GM06990 (cell line): Measurements from ENCODE around the gene DAO.

Source experiments
- DNase-seq: peaks from one replicate; pipeline ENCODE4 v3.0.0-alpha.2; 2011; ENCODE audit not compliant: insufficient read length; ENCODE audit errors: extremely low read depth
- H3K27me3 ChIP-seq: replicated peaks from 2 replicates; pipeline ENCODE4 v1.6.0; 2011; ENCODE audit warnings: low read length; ENCODE audit not compliant: control insufficient read depth, insufficient read depth
- H3K36me3 ChIP-seq: 2 replicates; pipeline ENCODE4 v1.5.1; 2011; ENCODE audit warnings: low read length; ENCODE audit not compliant: control insufficient read depth, insufficient read depth
- H3K4me3 ChIP-seq: replicated peaks from 2 replicates; pipeline ENCODE4 v1.5.1; 2011; ENCODE audit warnings: low read depth, mild to moderate bottlenecking, control low read depth, low read length
- TF ChIP-seq, protein P1 (sequence below): IDR thresholded peaks from 2 replicates; pipeline ENCODE4 v1.5.1; 2011; ENCODE audit warnings: low read length, control low read depth, mild to moderate bottlenecking, inconsistent platforms; ENCODE audit not compliant: insufficient read depth, poor library complexity, severe bottlenecking

The DAO gene

GRCh38 chr12:108918960-108919642, 39.2 kb downstream of the DAO start:
- Histone ChIP-seq H3K27me3 (no peaks in the 10 kb centered on the region), H3K36me3 (no peaks in the 10 kb centered on the region), H3K4me3 (no peak overlapping the region)
- no peak for DNase-seq
- TF ChIP-seq, protein P1, sequence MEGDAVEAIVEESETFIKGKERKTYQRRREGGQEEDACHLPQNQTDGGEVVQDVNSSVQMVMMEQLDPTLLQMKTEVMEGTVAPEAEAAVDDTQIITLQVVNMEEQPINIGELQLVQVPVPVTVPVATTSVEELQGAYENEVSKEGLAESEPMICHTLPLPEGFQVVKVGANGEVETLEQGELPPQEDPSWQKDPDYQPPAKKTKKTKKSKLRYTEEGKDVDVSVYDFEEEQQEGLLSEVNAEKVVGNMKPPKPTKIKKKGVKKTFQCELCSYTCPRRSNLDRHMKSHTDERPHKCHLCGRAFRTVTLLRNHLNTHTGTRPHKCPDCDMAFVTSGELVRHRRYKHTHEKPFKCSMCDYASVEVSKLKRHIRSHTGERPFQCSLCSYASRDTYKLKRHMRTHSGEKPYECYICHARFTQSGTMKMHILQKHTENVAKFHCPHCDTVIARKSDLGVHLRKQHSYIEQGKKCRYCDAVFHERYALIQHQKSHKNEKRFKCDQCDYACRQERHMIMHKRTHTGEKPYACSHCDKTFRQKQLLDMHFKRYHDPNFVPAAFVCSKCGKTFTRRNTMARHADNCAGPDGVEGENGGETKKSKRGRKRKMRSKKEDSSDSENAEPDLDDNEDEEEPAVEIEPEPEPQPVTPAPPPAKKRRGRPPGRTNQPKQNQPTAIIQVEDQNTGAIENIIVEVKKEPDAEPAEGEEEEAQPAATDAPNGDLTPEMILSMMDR: no peak

DNA sequence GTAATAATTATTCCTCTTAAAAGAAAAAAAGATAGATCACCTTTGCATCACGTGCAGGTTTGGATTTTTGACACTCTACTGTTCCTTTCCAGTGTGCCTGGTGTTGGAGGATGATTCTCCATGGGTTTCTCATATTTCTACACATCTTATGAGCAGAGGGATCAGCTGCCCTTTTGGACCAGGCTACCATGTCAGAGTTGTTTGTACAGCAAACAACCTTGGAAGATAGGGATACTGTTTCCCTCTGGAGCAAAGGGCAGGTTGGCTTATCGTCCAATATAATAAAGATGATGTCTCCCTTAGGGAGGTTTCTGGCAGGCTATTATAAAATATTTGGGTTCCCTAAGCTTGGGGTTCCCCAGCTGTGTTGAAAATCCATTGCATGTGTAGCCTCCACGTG, 42.1 kb downstream of the DAO start:
- H3K36me3 ChIP-seq: no peaks in the 10 kb centered on the region
- no peak for DNase-seq
- no peak overlapping the region for H3K4me3 ChIP-seq
- TF ChIP-seq, protein P1: no peak
- no peaks in the 10 kb centered on the region for H3K27me3 ChIP-seq

DNA sequence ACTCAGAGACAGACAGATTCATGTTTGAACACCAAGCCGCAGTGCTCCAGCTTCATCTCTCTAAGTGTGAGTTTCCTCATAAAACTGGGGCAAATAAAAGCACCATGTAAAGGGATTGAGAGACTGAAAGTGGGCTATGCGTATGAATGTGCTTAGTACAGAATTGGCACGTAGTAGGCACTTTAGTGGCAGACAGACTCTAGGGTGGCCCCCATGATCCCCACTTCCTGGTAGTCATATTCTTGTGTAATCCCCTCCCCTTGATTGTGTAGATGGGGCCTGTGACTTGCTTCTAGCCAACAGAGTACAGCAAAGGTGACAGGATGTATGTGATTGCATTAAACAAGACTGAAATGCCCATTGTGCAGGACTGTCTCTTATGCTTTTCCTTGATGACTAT, 43.0 kb downstream of the DAO start:
- Histone ChIP-seq H3K36me3 (no peaks in the 10 kb centered on the region), H3K4me3 (no peak overlapping the region), H3K27me3 (no peaks in the 10 kb centered on the region)
- DNase-seq: no peak
- TF ChIP-seq, protein P1: no peak

- TF ChIP-seq, protein P1: no peak
- Histone ChIP-seq H3K27me3 (no peaks in the 10 kb centered on the region), H3K36me3 (no peaks in the 10 kb centered on the region), H3K4me3 (no peak overlapping the region)
- DNase-seq: no peak
Observed at GRCh38 chr12:108928695-108929094, 48.8 kb downstream of the DAO start.

GRCh38 chr12:108930155-108930554, 50.3 kb downstream of the DAO start:
- Histone ChIP-seq H3K27me3 (no peaks in the 10 kb centered on the region), H3K36me3 (no peaks in the 10 kb centered on the region), H3K4me3 (no peak overlapping the region)
- TF ChIP-seq, protein P1: no peak
- no peak for DNase-seq

DNA sequence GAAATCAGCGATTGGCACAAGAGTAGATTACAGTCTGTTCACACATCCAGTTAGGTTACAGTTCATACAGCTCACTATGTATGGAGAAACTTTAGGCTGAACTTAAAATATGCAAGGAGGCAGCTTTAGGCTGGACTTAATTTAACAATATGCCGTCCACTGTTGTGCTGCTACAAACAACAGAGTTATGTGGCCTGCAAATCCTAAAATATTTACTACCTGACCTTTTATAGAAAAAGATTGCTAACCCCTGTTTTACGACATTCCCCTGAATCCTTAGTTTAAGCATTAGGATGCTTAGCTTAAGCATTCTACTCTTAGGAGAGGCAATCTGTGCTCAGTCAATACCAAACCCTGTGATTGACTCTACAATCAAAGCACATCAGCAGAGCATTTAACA, 50.9 kb downstream of the DAO start:
- H3K36me3 ChIP-seq: no peaks in the 10 kb centered on the region
- DNase-seq: no peak
- no peak overlapping the region for H3K4me3 ChIP-seq
- no peaks in the 10 kb centered on the region for H3K27me3 ChIP-seq
- TF ChIP-seq, protein P1: no peak
